DND-41 (cell line): ENCODE results near the gene TOMM40.

ENCODE experiments used
- CTCF ChIP-seq: IDR thresholded peaks from 2 replicates; pipeline ENCODE4 v1.5.1; 2012; ENCODE audit warnings: borderline replicate concordance, low read length, moderate library complexity, mild to moderate bottlenecking; ENCODE audit not compliant: poor library complexity, severe bottlenecking; ENCODE audit errors: extremely low read depth
- EZH2 ChIP-seq: IDR thresholded peaks from 3 replicates; pipeline ENCODE4 v1.6.1; 2012; ENCODE audit warnings: borderline replicate concordance, low read depth, mild to moderate bottlenecking, moderate library complexity, low read length, inconsistent platforms; ENCODE audit not compliant: severe bottlenecking

GRCh38 chr19:44867578-44867977, 23.5 kb upstream of the TOMM40 start:
- TF ChIP-seq EZH2 (no peak), CTCF (no peak)
